Spleen (tissue), 7 donors: Measurements from ENCODE around the gene TPRG1.

Experiments
- CTCF ChIP-seq, 11 experiments: fragments of 200-600 bp in 7 of 11; fragments of 450-650 bp in 4 of 11; sonication (generic) in 4 of 11; IDR thresholded peaks in 8 of 11; conservative IDR thresholded peaks in 3 of 11; 1 replicate in 7 of 11; 2 replicates in 4 of 11; pipeline versions ENCODE4 v1.4.0 to v1.8.0; 2016 to 2021; ENCODE audit warnings: antibody characterized with exemption in 11 of 11, inconsistent platforms in 4 of 11, mild to moderate bottlenecking in 1 of 11
- POLR2AphosphoS5 ChIP-seq, 3 donors: sonication (generic); formaldehyde crosslinking; IDR thresholded peaks; one replicate each; pipeline ENCODE4 v1.5.1; 2017; ENCODE audit warnings: antibody characterized with exemption in 3 of 3
- donor health status: DM: no; HTN: no; CAD: no; lungs with moderate emphysema.
- donor health status: DM: no; HTN: no; CAD: no.
- donor health status: DM: no; HTN: no; CAD: no.

- TF ChIP-seq CTCF (IDR thresholded peaks at IDR 0.05 in 8 of 11, conservative IDR thresholded peaks at IDR 0.05 in 3 of 11) (no peak), POLR2AphosphoS5 (IDR thresholded peaks at IDR 0.05) (no peak)
These were observed 11.1 kb upstream of the TPRG1 start for GRCh38 chr3:189160519-189161309.
